IPS DF 6.9 (cell line): ENCODE measurements around the gene ENTR1.

Experiments used
- DNase-seq: peaks from one replicate; pipeline ENCODE4 v3.0.0-alpha.2; 2013; ENCODE audit warnings: low read depth, low spot score
- H3K27ac ChIP-seq: one replicate; pipeline ENCODE4 v1.5.1; 2013; ENCODE audit warnings: low read length, control low read depth
- H3K27me3 ChIP-seq: 2 replicates; pipeline ENCODE4 v1.6.1; 2013; ENCODE audit warnings: mild to moderate bottlenecking, low read length; ENCODE audit not compliant: control insufficient read depth, insufficient read depth
- H3K36me3 ChIP-seq: 2 replicates; pipeline ENCODE4 v1.6.1; 2013; ENCODE audit warnings: low read length; ENCODE audit not compliant: control insufficient read depth, insufficient read depth
- H3K4me1 ChIP-seq: 2 replicates; pipeline ENCODE4 v1.6.1; 2013; ENCODE audit warnings: low read length; ENCODE audit not compliant: control insufficient read depth, insufficient read depth
- H3K4me3 ChIP-seq: 2 replicates; pipeline ENCODE4 v1.5.1; 2013; ENCODE audit warnings: mild to moderate bottlenecking, low read length
- H3K9me3 ChIP-seq: 2 replicates; pipeline ENCODE4 v1.6.1; 2013; ENCODE audit warnings: low read length, inconsistent platforms; ENCODE audit not compliant: control insufficient read depth, insufficient read depth
- WGBS: extraction: QIAGEN DNeasy Blood & Tissue Kit; methylation state at CpG from one replicate; pipeline ENCODE4 v1.1.7; 2013; ENCODE audit warnings: mixed read lengths, missing lambda C conversion rate; ENCODE audit not compliant: insufficient read length, insufficient coverage; 5-methylcytosine and 5-hydroxymethylcytosine counted together

The ENTR1 gene

GRCh38 chr9:136385015-136385414 is 25.4 kb downstream of the ENTR1 start:
- WGBS: no CpG with 5 or more reads among the region's 11 CpGs
- no peaks in the 10 kb centered on the region for H3K27me3 ChIP-seq
- no peak for DNase-seq
- H3K36me3 ChIP-seq: peaks cover 59% of the 10 kb centered on the region
- H3K4me3 ChIP-seq: no peak overlapping the region
- H3K9me3 ChIP-seq: no peaks in the 10 kb centered on the region
- no peaks in the 10 kb centered on the region for H3K4me1 ChIP-seq
- no peak overlapping the region for H3K27ac ChIP-seq

- no CpG with 5 or more reads among the region's 20 CpGs for WGBS
- no peaks in the 10 kb centered on the region for H3K9me3 ChIP-seq
- H3K4me1 ChIP-seq: no peaks in the 10 kb centered on the region; the same call in 1 of the 2 replicates
- H3K27ac ChIP-seq: no peak overlapping the region
- no peak overlapping the region for H3K4me3 ChIP-seq
- DNase-seq: no peak
- H3K27me3 ChIP-seq: no peaks in the 10 kb centered on the region
- peaks cover 64% of the 10 kb centered on the region for H3K36me3 ChIP-seq
These were observed 27.0 kb downstream of the ENTR1 start for GRCh38 chr9:136383436-136383835.

- no peak for DNase-seq
- Histone ChIP-seq H3K9me3 (no peaks in the 10 kb centered on the region), H3K27me3 (no peaks in the 10 kb centered on the region), H3K36me3 (peaks cover 56% of the 10 kb centered on the region), H3K27ac (no peak overlapping the region), H3K4me1 (no peaks in the 10 kb centered on the region; the same call in 1 of the 2 replicates), H3K4me3 (no peak overlapping the region)
- WGBS: no CpG with 5 or more reads among the region's 25 CpGs
These were observed 28.4 kb downstream of the ENTR1 start for GRCh38 chr9:136381966-136382513.

GRCh38 chr9:136381311-136381710 is 29.1 kb downstream of the ENTR1 start:
- no peaks in the 10 kb centered on the region for H3K27me3 ChIP-seq
- H3K4me3 ChIP-seq: no peak overlapping the region
- no CpG with 5 or more reads among the region's 9 CpGs for WGBS
- H3K4me1 ChIP-seq: no peaks in the 10 kb centered on the region; the same call in 1 of the 2 replicates
- DNase-seq: no peak
- no peaks in the 10 kb centered on the region for H3K9me3 ChIP-seq
- no peak overlapping the region for H3K27ac ChIP-seq
- H3K36me3 ChIP-seq: peaks cover 53% of the 10 kb centered on the region

GRCh38 chr9:136380381-136380780 is 30.0 kb downstream of the ENTR1 start:
- H3K27ac ChIP-seq: no peak overlapping the region
- H3K9me3 ChIP-seq: no peaks in the 10 kb centered on the region
- no peaks in the 10 kb centered on the region for H3K27me3 ChIP-seq
- WGBS: no CpG with 5 or more reads among the region's 17 CpGs
- H3K36me3 ChIP-seq: peaks cover 59% of the 10 kb centered on the region
- H3K4me3 ChIP-seq: no peak overlapping the region
- no peaks in the 10 kb centered on the region; the same call in 1 of the 2 replicates for H3K4me1 ChIP-seq
- no peak for DNase-seq

- no peaks in the 10 kb centered on the region; the same call in 1 of the 2 replicates for H3K4me1 ChIP-seq
- no peak overlapping the region for H3K4me3 ChIP-seq
- no CpG with 5 or more reads among the region's 11 CpGs for WGBS
- H3K9me3 ChIP-seq: no peaks in the 10 kb centered on the region
- no peak for DNase-seq
- no peak overlapping the region for H3K27ac ChIP-seq
- no peaks in the 10 kb centered on the region for H3K27me3 ChIP-seq
- H3K36me3 ChIP-seq: peaks cover 60% of the 10 kb centered on the region
These were observed 30.5 kb downstream of the ENTR1 start for GRCh38 chr9:136379891-136380290.

GRCh38 chr9:136379401-136379800 is 31.0 kb downstream of the ENTR1 start:
- Histone ChIP-seq H3K4me3 (no peak overlapping the region), H3K4me1 (no peaks in the 10 kb centered on the region; the same call in 1 of the 2 replicates), H3K36me3 (peaks cover 59% of the 10 kb centered on the region), H3K9me3 (no peaks in the 10 kb centered on the region), H3K27me3 (no peaks in the 10 kb centered on the region), H3K27ac (no peak overlapping the region)
- DNase-seq: no peak
- WGBS: no CpG with 5 or more reads among the region's 11 CpGs

GRCh38 chr9:136379003-136379287 is 31.5 kb downstream of the ENTR1 start:
- Histone ChIP-seq H3K27me3 (no peaks in the 10 kb centered on the region), H3K4me1 (no peaks in the 10 kb centered on the region; the same call in 1 of the 2 replicates), H3K9me3 (no peaks in the 10 kb centered on the region), H3K4me3 (no peak overlapping the region), H3K27ac (no peak overlapping the region), H3K36me3 (peaks cover 55% of the 10 kb centered on the region)
- WGBS: no CpG with 5 or more reads among the region's 18 CpGs
- no peak for DNase-seq

- WGBS: no CpG with 5 or more reads among the region's 28 CpGs
- H3K36me3 ChIP-seq: peaks cover 53% of the 10 kb centered on the region
These were observed 32.0 kb downstream of the ENTR1 start for GRCh38 chr9:136378170-136379002.

GRCh38 chr9:136377341-136378169 is 32.9 kb downstream of the ENTR1 start:
- Histone ChIP-seq H3K4me3 (no peak overlapping the region), H3K9me3 (no peaks in the 10 kb centered on the region), H3K27me3 (no peaks in the 10 kb centered on the region), H3K36me3 (peaks cover 45% of the 10 kb centered on the region), H3K27ac (no peak overlapping the region), H3K4me1 (no peaks in the 10 kb centered on the region; the same call in 1 of the 2 replicates)
- no CpG with 5 or more reads among the region's 32 CpGs for WGBS
- no peak for DNase-seq

More at GRCh38 chr9:136378170-136379002, 32.0 kb downstream of the ENTR1 start:
- DNase-seq: no peak
- Histone ChIP-seq H3K27ac (no peak overlapping the region), H3K9me3 (no peaks in the 10 kb centered on the region), H3K27me3 (no peaks in the 10 kb centered on the region), H3K4me1 (no peaks in the 10 kb centered on the region; the same call in 1 of the 2 replicates), H3K4me3 (no peak overlapping the region)
